GM19099 (cell line): ENCODE results near the gene GLTP.

Experiments used
- POLR2A ChIP-seq: IDR thresholded peaks from 3 replicates; pipeline ENCODE4 v1.6.1; 2011; ENCODE audit warnings: low read depth; ENCODE audit not compliant: insufficient read length; ENCODE audit errors: extremely low read depth

Gene GLTP

GRCh38 chr12:109808876-109809646 lies 71.3 kb downstream of the GLTP start:
- no peak for TF ChIP-seq POLR2A

DNA sequence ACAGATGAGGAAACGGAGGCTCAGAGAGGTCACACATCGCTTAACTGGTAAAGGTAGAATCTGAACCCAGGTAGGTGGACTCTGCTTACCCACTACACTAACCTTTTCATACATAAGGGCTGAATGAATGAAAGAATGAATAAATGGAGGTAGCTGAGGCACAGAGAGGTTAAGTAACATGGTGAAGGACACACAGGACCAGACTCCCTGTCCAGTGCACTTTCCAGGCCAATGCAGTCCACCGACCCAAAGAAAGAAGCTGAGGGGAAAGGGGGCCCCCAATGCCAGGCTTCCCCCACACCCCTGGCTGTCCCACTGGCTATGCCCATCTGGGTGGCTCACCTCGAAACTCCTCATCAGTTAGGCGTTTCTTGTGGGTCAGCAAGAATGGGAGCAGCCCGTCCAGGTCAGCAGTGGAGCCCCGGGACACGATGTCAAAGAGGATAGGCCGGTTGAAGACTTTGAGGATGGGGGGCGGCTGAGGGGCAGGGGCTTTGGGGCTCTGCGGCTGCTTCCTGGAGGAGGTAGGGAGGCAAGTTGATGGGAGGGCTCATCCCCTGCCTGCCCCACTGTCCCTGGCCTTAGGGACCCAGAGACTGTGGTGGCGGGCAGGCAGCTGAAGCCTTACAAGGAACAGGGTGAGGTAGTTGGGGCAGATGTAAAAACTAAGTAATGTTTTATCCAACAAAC lies 72.2 kb downstream of the GLTP start:
- no peak for TF ChIP-seq POLR2A

GRCh38 chr12:109804820-109805761 lies 75.2 kb downstream of the GLTP start:
- TF ChIP-seq POLR2A = no peak

- TF ChIP-seq POLR2A = no peak
Measured at GRCh38 chr12:109803678-109804077, 76.7 kb downstream of the GLTP start.

GRCh38 chr12:109802828-109803227 lies 77.5 kb downstream of the GLTP start:
- TF ChIP-seq POLR2A = no peak
